H1 (cell line): ENCODE results near the gene ZNF429. TPM values are rescaled to one million over a fixed set of nuclear protein-coding genes. Genes with fewer than 3 reads are reported as not detected.

Experiments used
- CTCF ChIA-PET: fragments of 300-600 bp; sonication (Branson Sonifier 250); formaldehyde crosslinking; loops from one replicate; lab custom pipeline; 2021; ENCODE audit not compliant: partially characterized antibody; lab: Charles Lee
- POLR2A ChIA-PET: fragments of 300-600 bp; sonication (Branson Sonifier 250); formaldehyde crosslinking; loops from one replicate; lab custom pipeline; 2021; ENCODE audit warnings: inconsistent platforms; ENCODE audit not compliant: partially characterized antibody; lab: Charles Lee
- DNase-seq, 2 experiments: peaks; one replicate each; pipeline versions ENCODE4 v3.0.0 to v3.0.0-alpha.2; 2010 to 2022; ENCODE audit warnings: low spot score in 2 of 2, low read depth in 1 of 2, mixed read lengths in 1 of 2
- FAIRE-seq: peaks from 2 replicates; lab custom pipeline; 2011; peaks lifted over from hg19 to GRCh38; lab: Jason Lieb, UNC
- H2AFZ ChIP-seq: 2 replicates; pipeline ENCODE4 v1.8.1; 2012; ENCODE audit warnings: low read length, inconsistent platforms
- H2AK5ac ChIP-seq: 2 replicates; pipeline ENCODE4 v1.6.1; 2013; ENCODE audit warnings: low read depth, low read length
- H2BK120ac ChIP-seq: replicated peaks from 2 replicates; pipeline ENCODE3; 2013; ENCODE audit warnings: low read depth, low read length, inconsistent platforms
- H2BK12ac ChIP-seq: 2 replicates; pipeline ENCODE4 v1.6.1; 2013; ENCODE audit warnings: low read depth, low read length
- H2BK15ac ChIP-seq: 2 replicates; pipeline ENCODE4 v1.6.1; 2013; ENCODE audit warnings: low read length
- H2BK20ac ChIP-seq: 2 replicates; pipeline ENCODE4 v1.6.1; 2013; ENCODE audit warnings: low read length
- H2BK5ac ChIP-seq: 2 replicates; pipeline ENCODE4 v1.6.1; 2013; ENCODE audit warnings: low read depth, low read length
- H3K14ac ChIP-seq: 2 replicates; pipeline ENCODE4 v1.6.1; 2013; ENCODE audit warnings: inconsistent platforms; ENCODE audit not compliant: insufficient read length
- H3K18ac ChIP-seq: 2 replicates; pipeline ENCODE4 v1.6.1; 2013; ENCODE audit warnings: low read length; ENCODE audit errors: extremely low read depth
- H3K23ac ChIP-seq: 2 replicates; pipeline ENCODE4 v1.6.1; 2013; ENCODE audit warnings: inconsistent platforms; ENCODE audit not compliant: insufficient read length
- H3K23me2 ChIP-seq: 2 replicates; pipeline ENCODE4 v1.6.1; 2013; ENCODE audit warnings: low read depth, low read length
- H3K27ac ChIP-seq: 2 replicates; pipeline ENCODE4 v1.6.1; 2011; ENCODE audit warnings: low read depth, low read length, inconsistent platforms
- H3K27me3 ChIP-seq, 4 experiments: replicated peaks in 1 of 4; 1 replicate in 1 of 4; 2 replicates in 3 of 4; pipeline versions ENCODE4 v1.6.1 to v1.8.1; 2011 to 2013; ENCODE audit warnings: low read length in 3 of 4, mild to moderate bottlenecking in 3 of 4, inconsistent platforms in 2 of 4, mixed read lengths in 2 of 4, moderate library complexity in 1 of 4; ENCODE audit not compliant: control insufficient read depth in 3 of 4, insufficient read depth in 3 of 4; ENCODE audit errors: extremely low read depth in 1 of 4
- H3K36me3 ChIP-seq, 4 experiments: 2 replicates each; pipeline versions ENCODE4 v1.6.1 to v1.8.1; 2011 to 2013; ENCODE audit warnings: mild to moderate bottlenecking in 4 of 4, low read length in 3 of 4, moderate library complexity in 2 of 4, control low read depth in 1 of 4, inconsistent platforms in 1 of 4; ENCODE audit not compliant: insufficient read depth in 4 of 4, control insufficient read depth in 2 of 4
- H3K4ac ChIP-seq: replicated peaks from 2 replicates; pipeline ENCODE3; 2013; ENCODE audit warnings: low read length, low read depth, mixed read lengths, inconsistent platforms; ENCODE audit not compliant: insufficient read length
- H3K4me1 ChIP-seq, 4 experiments: replicated peaks in 1 of 4; 1 replicate in 1 of 4; 2 replicates in 3 of 4; pipeline versions ENCODE4 v1.6.1 to v1.8.1; 2011 to 2013; ENCODE audit warnings: low read length in 3 of 4, inconsistent platforms in 2 of 4, mixed read lengths in 1 of 4; ENCODE audit not compliant: insufficient read depth in 4 of 4, control insufficient read depth in 3 of 4
- H3K4me2 ChIP-seq, 2 experiments: 2 replicates each; pipeline versions ENCODE4 v1.6.1 to v1.8.1; 2011 to 2013; ENCODE audit warnings: low read depth in 2 of 2, low read length in 2 of 2, control low read depth in 1 of 2, inconsistent platforms in 1 of 2, mild to moderate bottlenecking in 1 of 2; ENCODE audit not compliant: insufficient read depth in 1 of 2
- H3K4me3 ChIP-seq, 4 experiments: fragments of 200-600, 300-600 bp in 1 of 4; sonication (generic), shearing (Covaris generic), sonication (Bioruptor Twin) in 1 of 4; 2 replicates each; pipeline versions ENCODE4 v1.5.1 to v1.8.1; 2011 to 2016; ENCODE audit warnings: low read length in 4 of 4, low read depth in 3 of 4, control low read depth in 2 of 4, inconsistent platforms in 2 of 4, mild to moderate bottlenecking in 2 of 4, mixed read lengths in 1 of 4, moderate library complexity in 1 of 4; ENCODE audit not compliant: insufficient read depth in 2 of 4; ENCODE audit errors: extremely low read depth in 1 of 4
- H3K56ac ChIP-seq: replicated peaks from 2 replicates; pipeline ENCODE3; 2013; ENCODE audit warnings: low read depth, mild to moderate bottlenecking, mixed read lengths, low read length, inconsistent platforms; ENCODE audit not compliant: insufficient read length
- H3K79me1 ChIP-seq: 2 replicates; pipeline ENCODE4 v1.6.1; 2013; ENCODE audit warnings: low read depth, low read length, control low read depth
- H3K79me2 ChIP-seq, 2 experiments: 2 replicates each; pipeline versions ENCODE4 v1.6.1 to v1.8.1; 2012 to 2013; ENCODE audit warnings: low read length in 2 of 2, mild to moderate bottlenecking in 2 of 2, inconsistent platforms in 1 of 2; ENCODE audit not compliant: insufficient read depth in 2 of 2, control insufficient read depth in 1 of 2
- H3K9ac ChIP-seq, 4 experiments: replicated peaks in 1 of 4; 1 replicate in 1 of 4; 2 replicates in 3 of 4; pipeline versions ENCODE4 v1.6.1 to v1.8.1; 2011 to 2013; ENCODE audit warnings: low read depth in 3 of 4, low read length in 3 of 4, control low read depth in 2 of 4, mild to moderate bottlenecking in 2 of 4, moderate library complexity in 2 of 4, inconsistent platforms in 1 of 4; ENCODE audit errors: extremely low read depth in 1 of 4
- H3K9me3 ChIP-seq, 2 experiments: 2 replicates each; pipeline versions ENCODE4 v1.6.1 to v1.8.1; 2012 to 2013; ENCODE audit warnings: mild to moderate bottlenecking in 2 of 2, moderate library complexity in 2 of 2, control low read depth in 1 of 2, inconsistent platforms in 1 of 2, low read depth in 1 of 2, low read length in 1 of 2, mixed read lengths in 1 of 2; ENCODE audit not compliant: insufficient read depth in 2 of 2
- H4K20me1 ChIP-seq, 2 experiments: replicated peaks in 1 of 2; 2 replicates each; pipeline versions ENCODE3 to v1.8.1; 2011 to 2013; ENCODE audit warnings: inconsistent platforms in 2 of 2, low read length in 2 of 2, mild to moderate bottlenecking in 1 of 2; ENCODE audit not compliant: insufficient read depth in 2 of 2, control insufficient read depth in 1 of 2
- H4K5ac ChIP-seq: 2 replicates; pipeline ENCODE4 v1.6.1; 2013; ENCODE audit warnings: low read length, low read depth, mixed read lengths, inconsistent platforms; ENCODE audit not compliant: insufficient read length
- H4K8ac ChIP-seq: 2 replicates; pipeline ENCODE4 v1.8.0; 2013; ENCODE audit warnings: mild to moderate bottlenecking, moderate library complexity, low read length, inconsistent platforms; ENCODE audit not compliant: insufficient read depth; ENCODE audit errors: extremely low read depth
- H4K91ac ChIP-seq: replicated peaks from 2 replicates; pipeline ENCODE3; 2013; ENCODE audit warnings: low read length, mixed read lengths, inconsistent platforms; ENCODE audit not compliant: insufficient read length
- BCL11A ChIP-seq, 2 experiments: IDR thresholded peaks; one replicate each; pipeline ENCODE4 v1.6.1; 2011; ENCODE audit warnings: low read depth in 2 of 2, low read length in 2 of 2, mild to moderate bottlenecking in 2 of 2
- CBX5 ChIP-seq: fragments of 300-800, 300-1000 bp; sonication (generic); IDR thresholded peaks from 2 replicates; pipeline ENCODE4 v1.7.1; 2016; ENCODE audit warnings: antibody characterized with exemption, low read length, low read depth
- CTBP2 ChIP-seq: IDR thresholded peaks from 2 replicates; pipeline ENCODE4 v1.7.0; 2011; ENCODE audit warnings: borderline replicate concordance, mild to moderate bottlenecking, moderate library complexity, mixed read lengths, low read length; ENCODE audit not compliant: insufficient read depth, insufficient read length
- EP300 ChIP-seq, 2 experiments: IDR thresholded peaks; 1 replicate in 1 of 2; 2 replicates in 1 of 2; pipeline ENCODE4 v1.6.1; 2011 to 2012; ENCODE audit warnings: low read depth in 2 of 2, low read length in 2 of 2, mild to moderate bottlenecking in 2 of 2, borderline replicate concordance in 1 of 2, inconsistent platforms in 1 of 2, moderate library complexity in 1 of 2
- JUND ChIP-seq: IDR thresholded peaks from 2 replicates; pipeline ENCODE4 v1.6.1; 2011; ENCODE audit warnings: mild to moderate bottlenecking, improper control_type of control experiment, low read length
- WGBS, 2 experiments: shearing (Covaris generic) in 1 of 2; methylation state at CpG; one replicate each; pipeline versions ENCODE4 v1.1.6 to v1.1.7; 2013 to 2015; ENCODE audit warnings: low lambda C conversion rate in 2 of 2, mixed read lengths in 2 of 2, inconsistent platforms in 1 of 2, low coverage in 1 of 2, missing lambda C conversion rate in 1 of 2; ENCODE audit not compliant: insufficient replicate concordance in 2 of 2, insufficient coverage in 1 of 2, insufficient read length in 1 of 2; ENCODE audit errors: extremely low coverage in 1 of 2, missing lambda C conversion rate in 1 of 2; 5-methylcytosine and 5-hydroxymethylcytosine counted together
- polyA plus RNA-seq, 7 experiments: library from polyadenylated mRNA; depleted of rRNA in 3 of 7; stranded (reverse) in 5 of 7; unstranded in 2 of 7; fragments of >200 nt in 5 of 7; fragments of 200-250 nt in 2 of 7; gene quantifications; 1 replicate in 5 of 7; 2 replicates in 1 of 7; 4 replicates in 1 of 7; pipeline versions ENCODE4 v1.2.1 to v1.2.3, GENCODE V29; 2011 to 2013; ENCODE audit warnings: missing spikeins in 2 of 7, mixed read lengths in 2 of 7
- total RNA-seq: library from RNA; stranded (reverse); fragmentation: NEBNext Ultra II Directional; extraction: Animal tissue kit (Norgen Biotek cat#: 25700); gene quantifications from 2 replicates; pipeline ENCODE4 v1.2.1, GENCODE V29; 2021

The ZNF429 gene
- total and polyA plus RNA-seq, 2 of the 8 experiments (the other 6 are each of a cell fraction or from before 2014, with no cell fraction given) = 10.9 to 15.0 TPM

- TF ChIP-seq EP300 (IDR thresholded peaks at IDR 0.05; ENCODE audit: borderline replicate concordance in 1 of 2, low read depth in 2 of 2, low read length in 2 of 2) (no peak), CBX5 (no peak), JUND (no peak), BCL11A (IDR thresholded peaks at IDR 0.05; ENCODE audit: low read depth in 2 of 2, low read length in 2 of 2) (no peak), CTBP2 (no peak)
- CTCF ChIA-PET = no interaction called here
Measured at GRCh38 chr19:21602082-21602658, 96.8 kb downstream of the ZNF429 start.

More at GRCh38 chr19:21602082-21602658, 96.8 kb downstream of the ZNF429 start:
- Histone ChIP-seq H3K4me2 (no peak overlapping the region), H3K4ac (no peak overlapping the region), H2BK12ac (no peak overlapping the region; the same call in 1 of the 2 replicates), H2BK120ac (no peak overlapping the region), H3K27ac (no peak overlapping the region), H4K5ac (no peak overlapping the region), H3K14ac (no peak overlapping the region), H3K9me3 (no peaks in the 10 kb centered on the region), H4K20me1 (no peaks in the 10 kb centered on the region), H2AFZ (no peak overlapping the region), H3K56ac (no peak overlapping the region), H3K23me2 (0 out of 2 replicates have a peak, but pooled peaks cover 3% of the 10 kb centered on the region), H3K36me3 (no peaks in the 10 kb centered on the region), H3K18ac (no peak overlapping the region; the same call in 1 of the 2 replicates), H3K4me3 (no peak overlapping the region), H4K8ac (no peak overlapping the region), H2BK20ac (no peak overlapping the region), H2BK15ac (no peak overlapping the region), H3K79me1 (no peaks in the 10 kb centered on the region), H4K91ac (no peak overlapping the region), H3K23ac (no peak overlapping the region), H2BK5ac (no peak overlapping the region), H3K4me1 (peaks cover 17 to 32% (median 23%) of the 10 kb centered on the region in 4 experiments), H3K27me3 (no peaks in the 10 kb centered on the region), H3K9ac (no peak overlapping the region), H2AK5ac (no peak overlapping the region), H3K79me2 (no peaks in the 10 kb centered on the region)
- WGBS, 2 experiments = 94% methylated on average over 1 of the region's 1 CpG; no CpG with 5 or more reads in 1 of the 2 experiments
- DNase-seq (no peak), FAIRE-seq (no peak)
- POLR2A ChIA-PET = no interaction called here
